Stomach (tissue), 9 donors: Measurements from ENCODE around the gene MAGT1. TPM values are rescaled to one million over a fixed set of nuclear protein-coding genes. Genes with fewer than 3 reads are reported as not detected.
A peak's percentile ranks its signal among the peaks of the same experiment; 100 is the strongest.

Source experiments
- DNase-seq, 2 donors: peaks; one replicate each; pipeline versions ENCODE4 v3.0.0 to v3.0.0-alpha.2; 2013 to 2019
- H3K27ac ChIP-seq, 5 donors: fragments of 200-600 bp in 4 of 5; sonication (generic) in 4 of 5; one replicate each; pipeline ENCODE4 v1.5.1; 2013 to 2019; ENCODE audit warnings: mild to moderate bottlenecking in 1 of 5, moderate library complexity in 1 of 5
- H3K27me3 ChIP-seq, 3 donors: fragments of 200-600 bp; sonication (generic); one replicate each; pipeline ENCODE4 v1.5.1; 2017 to 2019; ENCODE audit warnings: mixed run types in 1 of 3
- H3K36me3 ChIP-seq, 4 donors: fragments of 200-600 bp; sonication (generic); 1 replicate in 3 of 4; 2 replicates in 1 of 4; pipeline ENCODE4 v1.5.1; 2016 to 2019
- H3K4me1 ChIP-seq, 4 donors: fragments of 200-600 bp; sonication (generic); one replicate each; pipeline ENCODE4 v1.5.1; 2016 to 2019
- H3K4me3 ChIP-seq, 4 donors: fragments of 200-600 bp; sonication (generic) in 3 of 4; one replicate each; pipeline ENCODE4 v1.5.1; 2016 to 2019; ENCODE audit warnings: mild to moderate bottlenecking in 1 of 4
- H3K9me3 ChIP-seq, 4 donors: fragments of 200-600 bp; sonication (generic); one replicate each; pipeline ENCODE4 v1.5.1; 2016 to 2019
- CTCF ChIP-seq, 7 experiments: fragments of 450-650 bp in 4 of 7; fragments of 200-600 bp in 3 of 7; sonication (generic) in 3 of 7; IDR thresholded peaks; one replicate each; pipeline ENCODE4 v1.5.1; 2016 to 2019; ENCODE audit warnings: antibody characterized with exemption in 7 of 7, control low read depth in 2 of 7, mild to moderate bottlenecking in 1 of 7
- EP300 ChIP-seq: sonication (generic); formaldehyde crosslinking; IDR thresholded peaks from one replicate; pipeline ENCODE4 v1.6.1; 2017; ENCODE audit warnings: antibody characterized with exemption
- POLR2A ChIP-seq, 4 donors: fragments of 450-650 bp; IDR thresholded peaks; one replicate each; pipeline ENCODE4 v1.6.1; 2016; ENCODE audit warnings: antibody characterized with exemption in 4 of 4, control low read depth in 2 of 4, mild to moderate bottlenecking in 1 of 4, moderate library complexity in 1 of 4
- POLR2AphosphoS5 ChIP-seq, 3 donors: sonication (generic); formaldehyde crosslinking; IDR thresholded peaks; one replicate each; pipeline ENCODE4 v1.6.1; 2016; ENCODE audit warnings: antibody characterized with exemption in 3 of 3
- WGBS, 5 donors: extraction: QIAGEN DNeasy Blood & Tissue Kit in 3 of 5; methylation state at CpG; one replicate each; pipeline versions ENCODE4 v1.1.5 to v1.1.7; 2013 to 2018; 5-methylcytosine and 5-hydroxymethylcytosine counted together
- intact Hi-C: fragments of 100-400 bp; cut with DNase I; formaldehyde crosslinking; loops from one replicate; pipeline ENCODE4 v1.15.1; 2023; ENCODE audit warnings: low total_unique reads
- polyA plus RNA-seq, 3 donors: library from polyadenylated mRNA; stranded (reverse); fragments of 200-250 nt; gene quantifications; one replicate each; pipeline ENCODE4 v1.2.3, GENCODE V29; 2013
- total RNA-seq, 5 donors: library from RNA; depleted of rRNA; stranded (reverse); fragments of >200 nt; gene quantifications; one replicate each; pipeline versions ENCODE4 v1.1.0 to v1.2.3, GENCODE V29; 2014 to 2016
- donor health status: healthy with polysubstance abuse.
- donor health status: Bipolar disorder and iron deficiency.
- donor health status: healthy.

Gene MAGT1
- total and polyA plus RNA-seq, 8 donors, result 6.1 to 135 (median 20.9) TPM

- no peaks in the 10 kb centered on the region for H3K36me3 ChIP-seq
- DNase-seq, result no peak
- no peak overlapping the region for H3K4me3 ChIP-seq
- H3K4me1 ChIP-seq, result no peaks in the 10 kb centered on the region
- WGBS, 5 donors, result 80 to 95% (median 90%) methylated on average over 6 of the region's 6 CpGs
- H3K27me3 ChIP-seq, result no peaks in the 10 kb centered on the region
- TF ChIP-seq POLR2A (IDR thresholded peaks at IDR 0.05) (no peak), POLR2AphosphoS5 (IDR thresholded peaks at IDR 0.05) (no peak), EP300 (no peak), CTCF (IDR thresholded peaks at IDR 0.05) (no peak)
- intact Hi-C loops, result no loop called here
- H3K9me3 ChIP-seq, result no peaks in the 10 kb centered on the region
- H3K27ac ChIP-seq, result no peak overlapping the region
Observed at GRCh38 chrX:77793946-77794345, 101.3 kb downstream of the MAGT1 start.

GRCh38 chrX:77788050-77788449 is 107.2 kb downstream of the MAGT1 start:
- Histone ChIP-seq H3K27me3 (no peaks in the 10 kb centered on the region), H3K36me3 (no peaks in the 10 kb centered on the region), H3K4me1 (peaks cover 0 to 29% (median 4%) of the 10 kb centered on the region in 4 donors), H3K27ac (peak overlapping the region in 4 of 5 donors; percentile 31 to 74 (median 56)), H3K9me3 (no peaks in the 10 kb centered on the region), H3K4me3 (peak overlapping the region; percentile 18 to 34 (median 31))
- intact Hi-C loops, result no loop called here
- TF ChIP-seq CTCF (IDR thresholded peaks at IDR 0.05) (no peak), EP300 (no peak), POLR2A (IDR thresholded peaks at IDR 0.05) (no peak), POLR2AphosphoS5 (IDR thresholded peaks at IDR 0.05) (no peak)
- WGBS, 5 donors, result 20 to 44% (median 43%) methylated on average over 2 of the region's 2 CpGs
- DNase-seq, result peak in 1 of 2 donors; percentile 57

GRCh38 chrX:77786365-77786680 is 108.9 kb downstream of the MAGT1 start:
- Histone ChIP-seq H3K27me3 (no peaks in the 10 kb centered on the region), H3K27ac (peak overlapping the region; percentile 84 to 92 (median 91)), H3K9me3 (no peaks in the 10 kb centered on the region), H3K36me3 (no peaks in the 10 kb centered on the region), H3K4me1 (peaks cover 0 to 42% (median 13%) of the 10 kb centered on the region in 4 donors), H3K4me3 (peak overlapping the region; percentile 51 to 67 (median 56))
- no peak for DNase-seq
- TF ChIP-seq POLR2A (IDR thresholded peaks at IDR 0.05) (no peak), EP300 (no peak), CTCF (IDR thresholded peaks at IDR 0.05) (no peak), POLR2AphosphoS5 (IDR thresholded peaks at IDR 0.05) (no peak)
- 9 to 45% (median 19%) methylated on average over 5 of the region's 5 CpGs for WGBS, 5 donors
- intact Hi-C loops, result no loop called here

- peak; percentile 69 to 94 for DNase-seq
- no peaks in the 10 kb centered on the region for H3K27me3 ChIP-seq
- H3K36me3 ChIP-seq, result no peaks in the 10 kb centered on the region
- H3K4me1 ChIP-seq, result peaks cover 0 to 45% (median 16%) of the 10 kb centered on the region in 4 donors
- TF ChIP-seq POLR2A (IDR thresholded peaks at IDR 0.05), result no peak
- peak in 2 of 3 donors; percentile 44 to 47 for TF ChIP-seq POLR2AphosphoS5 (IDR thresholded peaks at IDR 0.05)
- no peak for TF ChIP-seq EP300
- TF ChIP-seq CTCF (IDR thresholded peaks at IDR 0.05), result no peak
- peak within 1 kb of the TSS; percentile 51 to 67 (median 56) for H3K4me3 ChIP-seq
- 0 to 42% (median 6%) methylated on average over 31 to 61 of the region's 61 CpGs for WGBS, 5 donors
- H3K9me3 ChIP-seq, result no peaks in the 10 kb centered on the region
- intact Hi-C loops, result no loop called here
- H3K27ac ChIP-seq, result peak within 1 kb of the TSS; percentile 84 to 92 (median 91)
Observed at GRCh38 chrX:77785486-77786364, 109.5 kb downstream of the MAGT1 start, which contains the start of gene ATRX. TSS of gene ATRX (minus strand) at chrX:77786216. CDS start at chrX:77786001, 215 bp downstream.
